NCI-H748 (cell line): ENCODE measurements around the gene SPOCD1.

Source experiments
- DNase-seq: peaks from one replicate; lab custom pipeline; 2025; ENCODE audit not compliant: unreplicated experiment; lab: John Stamatoyannopoulos, UW

SPOCD1 gene

DNA sequence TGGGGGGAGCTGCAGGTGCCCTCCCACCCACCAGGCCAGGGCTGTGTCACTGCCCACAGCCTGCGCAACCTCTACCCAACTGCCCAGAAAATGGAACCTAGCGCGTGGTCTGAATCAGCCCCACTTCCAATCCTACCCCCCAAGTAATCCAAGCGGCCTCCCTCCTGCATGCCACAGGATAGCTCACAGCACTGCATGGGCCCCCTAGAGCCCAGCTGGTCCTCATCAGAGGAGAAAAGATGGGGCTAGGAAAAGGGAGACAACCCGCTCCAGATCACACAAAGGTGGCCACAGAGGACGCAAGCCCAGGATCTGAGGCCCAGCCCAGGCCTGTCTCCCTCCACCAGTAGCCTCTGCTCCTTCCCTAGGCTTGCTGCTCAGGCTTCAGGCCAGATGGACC, 57.8 kb downstream of the SPOCD1 start:
- no peak for DNase-seq

- DNase-seq = no peak
Observed at GRCh38 chr1:31757204-31757679, 58.6 kb downstream of the SPOCD1 start.

- DNase-seq = no peak
Observed at GRCh38 chr1:31756578-31756977, 59.2 kb downstream of the SPOCD1 start.

- no peak for DNase-seq
Observed at GRCh38 chr1:31755850-31756492, 59.9 kb downstream of the SPOCD1 start.

GRCh38 chr1:31755197-31755611, 60.6 kb downstream of the SPOCD1 start:
- no peak for DNase-seq

DNA sequence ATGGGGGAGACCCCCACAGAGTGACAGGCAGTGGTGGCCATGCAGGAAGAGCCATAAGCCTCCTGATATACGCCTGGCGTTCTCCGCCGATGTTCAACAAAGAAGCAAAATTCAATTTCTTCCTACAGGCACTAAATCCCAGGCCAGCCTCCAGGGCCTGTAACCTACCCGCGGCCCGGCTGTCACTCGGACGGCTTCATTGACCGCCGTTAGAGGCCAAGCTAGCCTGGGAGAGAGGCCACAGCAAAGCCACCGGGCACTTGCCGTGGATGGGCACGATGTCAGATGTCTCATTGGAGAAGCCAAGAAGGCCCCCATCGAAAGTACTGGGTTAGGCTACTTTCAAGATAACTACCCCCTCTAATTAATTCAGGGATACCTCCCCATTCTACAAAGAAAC, 61.4 kb downstream of the SPOCD1 start:
- DNase-seq = no peak

DNA sequence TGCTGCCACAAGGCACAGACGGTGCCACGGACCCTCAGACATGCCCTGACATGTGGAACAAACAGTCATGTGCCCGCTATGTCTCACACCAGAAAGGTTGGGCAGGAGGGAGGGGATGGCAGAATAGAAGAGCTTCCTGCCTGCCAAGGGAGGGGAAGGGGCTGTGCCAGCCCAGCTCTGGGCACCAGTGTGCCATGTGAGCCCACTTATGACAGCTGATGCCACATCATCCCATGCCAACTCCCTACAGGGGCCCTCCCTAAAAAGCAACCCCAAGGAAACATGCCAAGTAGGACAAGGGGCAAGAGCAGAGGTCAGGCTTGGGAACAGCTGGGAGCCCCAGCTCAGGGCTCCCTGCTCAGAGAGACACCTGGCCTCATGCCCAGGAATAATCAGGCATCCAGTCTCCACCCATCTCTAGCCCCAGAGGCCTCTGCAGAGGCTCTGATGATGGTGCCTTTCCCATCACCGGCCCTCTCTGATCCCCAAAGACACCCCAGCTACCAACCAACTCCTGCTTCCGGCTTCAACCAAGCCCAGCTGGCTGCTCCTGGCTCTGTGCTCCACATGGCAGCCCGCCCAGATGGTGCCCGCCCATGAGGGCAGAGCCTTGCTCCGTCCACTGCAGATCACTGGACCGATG, 62.0 kb downstream of the SPOCD1 start:
- DNase-seq = peak; percentile 10

- DNase-seq = no peak
Observed at GRCh38 chr1:31752952-31753475, 62.8 kb downstream of the SPOCD1 start.

GRCh38 chr1:31752258-31752657, 63.6 kb downstream of the SPOCD1 start:
- DNase-seq = no peak

DNA sequence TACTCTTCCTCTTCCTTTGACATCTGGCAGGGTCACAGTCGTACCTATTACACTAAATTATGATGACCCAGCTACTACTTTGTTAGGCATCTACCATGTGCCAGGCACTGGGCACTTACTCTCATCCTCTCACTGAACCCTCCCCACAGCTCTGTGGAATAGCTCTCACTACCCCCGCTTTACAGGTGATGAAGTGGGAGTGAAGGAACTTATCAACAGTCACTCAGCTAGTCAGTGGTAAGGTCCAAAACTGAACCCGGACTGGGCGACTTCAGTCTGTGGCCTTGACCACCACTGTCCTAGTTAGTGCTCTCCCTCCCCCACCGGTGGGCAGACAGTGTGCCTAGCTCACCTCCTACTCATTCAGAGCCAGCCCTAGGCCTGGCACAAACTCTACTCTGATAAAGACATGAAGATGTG, 64.0 kb downstream of the SPOCD1 start:
- DNase-seq = no peak

GRCh38 chr1:31750858-31751510, 64.8 kb downstream of the SPOCD1 start:
- DNase-seq = no peak

DNA sequence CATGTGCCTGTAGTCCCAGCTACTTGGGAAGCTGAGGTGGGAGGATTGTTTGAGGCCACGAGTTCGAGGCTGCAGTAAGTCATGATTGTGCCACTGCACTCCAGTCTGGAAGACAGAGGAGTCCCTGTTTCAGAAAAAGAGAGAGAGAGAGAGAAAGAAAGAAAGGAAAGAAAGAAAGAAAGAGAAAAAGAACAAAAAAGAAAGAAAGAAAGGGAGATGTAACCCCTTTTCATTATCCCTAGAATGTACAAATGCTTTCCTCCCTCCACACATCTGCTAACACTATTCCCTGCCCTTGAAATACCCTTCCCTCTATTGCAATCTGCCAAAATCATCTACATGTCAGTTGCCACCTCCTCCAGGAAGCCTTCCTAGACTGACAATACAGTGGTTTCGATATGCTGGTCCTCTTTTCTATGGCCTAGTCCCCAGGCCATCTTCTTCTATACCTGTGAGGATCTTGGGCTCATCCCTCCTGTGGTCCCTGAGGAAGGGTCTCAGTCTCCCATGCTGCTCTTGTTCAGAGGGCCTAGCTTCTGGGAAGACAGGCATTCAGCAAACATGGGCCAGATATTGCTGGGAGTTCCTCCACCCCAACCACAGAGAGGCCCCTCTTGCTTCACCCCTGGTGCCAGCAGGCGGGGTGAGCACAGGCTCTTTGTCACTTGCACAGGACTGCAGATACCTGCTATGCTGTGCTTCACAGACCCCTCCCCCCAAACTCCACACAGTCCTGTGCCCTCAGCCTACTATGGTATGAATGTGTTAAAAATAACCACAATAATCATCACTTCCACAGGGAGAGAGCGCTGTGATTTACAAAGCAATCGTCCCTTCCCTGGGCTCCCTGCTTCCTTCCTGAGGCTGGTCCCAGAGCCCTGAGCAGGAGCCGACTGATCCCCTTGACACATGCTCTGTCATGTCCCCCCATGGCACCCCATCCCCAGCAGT, 65.8 kb downstream of the SPOCD1 start:
- no peak for DNase-seq

DNA sequence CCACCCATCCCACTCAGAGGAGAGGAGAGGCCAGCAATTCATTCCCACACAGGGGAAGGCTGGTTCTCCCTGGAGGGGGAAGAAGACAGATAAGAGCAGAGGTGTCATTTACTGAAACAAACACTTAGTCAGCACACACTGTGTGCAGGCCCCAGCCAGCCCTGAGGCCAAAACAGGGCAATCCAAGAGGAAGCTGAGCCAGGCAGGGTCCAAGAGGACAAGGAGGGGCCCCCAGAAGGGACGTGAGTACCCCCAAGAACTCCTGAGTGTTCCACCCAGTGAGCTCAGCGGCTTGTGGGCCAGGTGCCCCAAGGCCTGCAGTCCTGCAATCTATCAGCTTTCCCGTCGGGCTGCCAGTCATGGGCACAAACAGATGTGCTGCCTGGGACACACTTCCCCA, 67.5 kb downstream of the SPOCD1 start:
- no peak for DNase-seq

- DNase-seq = no peak
Observed at GRCh38 chr1:31747304-31747703, 68.5 kb downstream of the SPOCD1 start.

DNA sequence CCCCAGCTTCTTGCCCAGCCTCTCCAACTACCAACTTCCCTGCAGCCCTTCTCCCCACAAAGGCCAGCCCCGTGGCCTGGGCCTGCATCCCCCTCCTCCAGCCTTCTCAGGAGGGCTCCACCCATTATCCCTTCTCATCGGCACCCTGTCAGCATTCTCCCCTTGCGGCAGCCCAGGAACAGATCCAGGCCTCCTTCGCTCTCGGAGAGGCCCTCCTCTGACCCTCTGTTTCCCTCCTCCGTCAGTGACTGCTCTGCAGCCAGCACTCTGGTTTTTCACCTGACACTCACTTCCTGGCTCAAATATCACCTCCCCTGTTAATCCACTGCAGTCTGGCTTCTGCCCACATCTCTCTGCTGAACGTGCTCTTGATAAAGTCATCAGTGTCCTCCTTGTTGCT, 69.1 kb downstream of the SPOCD1 start:
- DNase-seq = no peak

- DNase-seq = no peak
Observed at GRCh38 chr1:31745946-31746670, 69.7 kb downstream of the SPOCD1 start.

DNA sequence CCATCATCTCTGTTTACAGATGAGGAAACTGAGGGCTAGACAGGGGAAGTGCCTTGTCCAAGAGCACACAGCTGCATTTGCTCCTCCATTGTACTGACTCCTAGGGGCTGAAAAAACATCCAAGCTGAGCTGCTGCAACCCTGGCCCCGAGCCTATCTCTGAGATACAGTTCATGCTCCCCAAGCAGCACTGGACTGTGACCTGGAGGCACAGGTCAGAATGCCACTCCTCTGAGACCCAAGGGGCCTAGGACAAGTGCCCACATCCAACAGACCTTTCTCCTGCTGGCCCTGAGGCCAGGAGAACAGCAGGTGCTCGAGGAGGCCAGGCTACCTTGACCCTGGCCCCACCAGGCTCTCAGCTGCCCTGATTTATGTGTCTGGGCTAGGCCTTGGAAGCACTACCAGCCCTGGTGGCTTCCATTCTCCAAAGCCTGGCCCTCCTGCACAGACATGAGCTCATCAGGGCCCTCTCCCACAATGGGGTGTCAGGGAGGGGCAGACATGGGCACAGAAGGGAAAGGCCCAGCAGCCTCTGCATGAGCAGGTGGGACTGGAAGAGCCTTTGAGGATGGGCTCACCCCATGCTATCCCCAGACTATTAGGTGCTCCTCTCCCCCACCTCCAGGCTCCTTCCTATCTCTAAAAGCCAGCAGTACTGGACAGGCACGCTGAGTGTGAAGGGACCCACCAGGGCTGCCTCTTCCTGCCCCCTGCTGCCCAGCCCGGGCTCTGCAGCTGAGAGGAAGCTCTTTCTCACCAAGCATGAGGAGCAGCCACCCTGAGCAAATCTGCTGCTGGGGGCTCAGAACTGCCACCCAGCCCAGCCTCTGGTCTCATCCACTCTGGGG, 70.5 kb downstream of the SPOCD1 start:
- peak; percentile 35 for DNase-seq

- no peak for DNase-seq
Observed at GRCh38 chr1:31744165-31744888, 71.5 kb downstream of the SPOCD1 start.
